Measurements from ENCODE around the gene PKD2.

GRCh38 chr4:88029556-88029955 is 22.1 kb downstream of the PKD2 start:
- TF ChIP-seq MED8 (CRISPR knock-in tag; IDR thresholded peaks at IDR 0.05; ENCODE audit: insufficient replicate concordance) (no peak), PRDM15 (CRISPR knock-in tag; IDR thresholded peaks at IDR 0.05) (no peak), SRF (IDR thresholded peaks at IDR 0.05; ENCODE audit: low read depth, low read length) (no peak), CTCF (CRISPR knock-in tag; IDR thresholded peaks at IDR 0.05) (no peak), EP300 (IDR thresholded peaks at IDR 0.05; ENCODE audit: low read depth in 2 of 2, low read length in 2 of 2) (no peak), EP300 (CRISPR knock-in tag; IDR thresholded peaks at IDR 0.05; ENCODE audit: borderline replicate concordance) (no peak), KDM5A (IDR thresholded peaks at IDR 0.05; ENCODE audit: borderline replicate concordance, low read length) (no peak), KAT2B (IDR thresholded peaks at IDR 0.05; ENCODE audit: borderline replicate concordance, low read depth, low read length) (no peak), SSRP1 (CRISPR knock-in tag; IDR thresholded peaks at IDR 0.05) (no peak), YY1 (IDR thresholded peaks at IDR 0.05; ENCODE audit: insufficient read depth, insufficient replicate concordance, low read depth, low read length) (no peak), ZNF136 (CRISPR knock-in tag; IDR thresholded peaks at IDR 0.05; ENCODE audit: low read depth) (no peak), ZNF639 (CRISPR knock-in tag; conservative IDR thresholded peaks at IDR 0.05) (no peak), NFYB (CRISPR knock-in tag; IDR thresholded peaks at IDR 0.05) (no peak)

Data from HepG2 (cell line).